HepG2 (cell line): Measurements from ENCODE around the gene PDCD10. TPM values are rescaled to one million over a fixed set of nuclear protein-coding genes. Genes with fewer than 3 reads are reported as not detected.

Experiments
- ATAC-seq: fragments of 200-7000 bp; cut with Tn5 transposase; 3 replicates; pipeline ENCODE4 v1.9.1; 2020; ENCODE audit warnings: mild to moderate bottlenecking, moderate library complexity
- BruUV-seq: library from RNA; stranded (reverse); fragments of 400-500 nt; replicated peaks from 2 replicates; lab custom pipeline; 2021; lab: Mats Ljungman, UMichigan
- CTCF ChIA-PET: fragments of 300-600 bp; formaldehyde crosslinking; extraction: SDS; loops from one replicate; lab custom pipeline; 2021; ENCODE audit warnings: low total read pairs, inconsistent platforms, low intra/inter-chr PET ratio; lab: Yijun Ruan, JAX
- POLR2A ChIA-PET: fragments of 350-600 bp; sonication (Branson Sonifier 250); formaldehyde crosslinking; loops from one replicate; lab custom pipeline; 2020; ENCODE audit warnings: antibody characterized with exemption, inconsistent platforms; lab: Yijun Ruan, JAX
- DNase-seq: peaks from one replicate; pipeline ENCODE4 v3.0.0-alpha.2; 2015; ENCODE audit warnings: low spot score
- FAIRE-seq: peaks from 3 replicates; lab custom pipeline; 2011; peaks lifted over from hg19 to GRCh38; lab: Jason Lieb, UNC
- H2AFZ ChIP-seq: one replicate; pipeline ENCODE4 v1.6.1; 2011; ENCODE audit warnings: low read length, inconsistent platforms
- H3K27ac ChIP-seq: fragments of 300-600 bp; 3 replicates; pipeline ENCODE4 v1.8.0; 2011; ENCODE audit warnings: mixed run types, mild to moderate bottlenecking, mixed read lengths, low read length, inconsistent platforms; ENCODE audit not compliant: insufficient read depth; ENCODE audit errors: extremely low read length
- H3K27me3 ChIP-seq, 2 experiments: fragments of 200-600 bp in 1 of 2; 2 replicates in 1 of 2; 3 replicates in 1 of 2; pipeline versions ENCODE4 v1.6.0 to v1.8.0; 2011; ENCODE audit warnings: low read length in 2 of 2, mild to moderate bottlenecking in 2 of 2, moderate library complexity in 2 of 2, inconsistent platforms in 1 of 2; ENCODE audit not compliant: insufficient read depth in 2 of 2, control insufficient read depth in 1 of 2
- H3K36me3 ChIP-seq, 2 experiments: fragments of 200-600 bp in 1 of 2; replicated peaks in 1 of 2; 2 replicates in 1 of 2; 3 replicates in 1 of 2; pipeline versions ENCODE4 v1.5.1 to v1.8.0; 2011; ENCODE audit warnings: low read length in 2 of 2, inconsistent platforms in 1 of 2; ENCODE audit not compliant: insufficient read depth in 2 of 2, control insufficient read depth in 1 of 2
- H3K4me1 ChIP-seq: 2 replicates; pipeline ENCODE4 v1.5.1; 2012; ENCODE audit warnings: low read length, inconsistent platforms; ENCODE audit not compliant: insufficient read depth
- H3K4me2 ChIP-seq: 2 replicates; pipeline ENCODE4 v1.6.0; 2011; ENCODE audit warnings: low read depth, low read length, inconsistent platforms
- H3K4me3 ChIP-seq, 3 experiments: fragments of 200-600 bp in 1 of 3; sonication (generic), shearing (Covaris generic) in 1 of 3; replicated peaks in 1 of 3; 2 replicates each; pipeline ENCODE4 v1.5.1; 2011 to 2016; ENCODE audit warnings: low read length in 3 of 3, inconsistent platforms in 2 of 3, low read depth in 2 of 3, mild to moderate bottlenecking in 2 of 3, control low read depth in 1 of 3, mixed read lengths in 1 of 3; ENCODE audit not compliant: insufficient read depth in 1 of 3
- H3K79me2 ChIP-seq: one replicate; pipeline ENCODE4 v1.6.1; 2011; ENCODE audit warnings: low read length, inconsistent platforms; ENCODE audit not compliant: insufficient read depth
- H3K9ac ChIP-seq: 2 replicates; pipeline ENCODE4 v1.6.0; 2011; ENCODE audit warnings: mild to moderate bottlenecking, low read depth, low read length, inconsistent platforms; ENCODE audit not compliant: insufficient read depth
- H3K9me3 ChIP-seq: 2 replicates; pipeline ENCODE4 v1.5.1; 2012; ENCODE audit warnings: mild to moderate bottlenecking, low read length
- H4K20me1 ChIP-seq: 2 replicates; pipeline ENCODE4 v1.6.0; 2011; ENCODE audit warnings: inconsistent platforms, mild to moderate bottlenecking, low read length, moderate library complexity; ENCODE audit not compliant: insufficient read depth
- DMTF1 ChIP-seq: sonication (generic); formaldehyde crosslinking; IDR thresholded peaks from 2 replicates; pipeline ENCODE4 v1.4.0; 2020; ENCODE audit warnings: mild to moderate bottlenecking, missing genetic modification reagents
- DNMT1 ChIP-seq: sonication (generic); formaldehyde crosslinking; IDR thresholded peaks from 2 replicates; pipeline ENCODE4 v1.5.1; 2020; ENCODE audit warnings: mild to moderate bottlenecking, missing genetic modification reagents
- NFE2 ChIP-seq: sonication (generic); formaldehyde crosslinking; IDR thresholded peaks from 2 replicates; pipeline ENCODE4 v1.4.0; 2020; ENCODE audit warnings: missing genetic modification reagents
- RNF2 ChIP-seq: fragments of 450-650 bp; conservative IDR thresholded peaks from 2 replicates; pipeline ENCODE4 v1.6.1; 2016; ENCODE audit warnings: low read depth
- SATB2 ChIP-seq: sonication (generic); formaldehyde crosslinking; IDR thresholded peaks from 2 replicates; pipeline ENCODE4 v1.5.0; 2020; ENCODE audit warnings: missing genetic modification reagents
- STAT5B ChIP-seq: sonication (generic); formaldehyde crosslinking; IDR thresholded peaks from 2 replicates; pipeline ENCODE4 v1.4.0; 2020; ENCODE audit warnings: missing genetic modification reagents
- THAP8 ChIP-seq: sonication (generic); formaldehyde crosslinking; IDR thresholded peaks from 2 replicates; pipeline ENCODE4 v1.5.1; 2020; ENCODE audit warnings: missing genetic modification reagents, mild to moderate bottlenecking, borderline replicate concordance
- ZBED4 ChIP-seq: sonication (generic); formaldehyde crosslinking; IDR thresholded peaks from 2 replicates; pipeline ENCODE4 v1.4.0; 2020; ENCODE audit warnings: missing genetic modification reagents, borderline replicate concordance
- ZNF337 ChIP-seq: sonication (generic); formaldehyde crosslinking; IDR thresholded peaks from 2 replicates; pipeline ENCODE4 v1.5.1; 2020; ENCODE audit warnings: missing genetic modification reagents, low read depth, mild to moderate bottlenecking, borderline replicate concordance
- ZNF468 ChIP-seq: sonication (generic); formaldehyde crosslinking; IDR thresholded peaks from 2 replicates; pipeline ENCODE4 v1.8.0; 2022; ENCODE audit warnings: mild to moderate bottlenecking, moderate library complexity, missing genetic modification reagents
- whole genome bisulfite sequencing: methylation state at CpG from one replicate; pipeline ENCODE4 v1.1.6; 2017; ENCODE audit warnings: low lambda C conversion rate; 5-methylcytosine and 5-hydroxymethylcytosine counted together
- in situ Hi-C: cut with HindIII; loops from 2 replicates; pipeline ENCODE4 v1.10.0; 2017; ENCODE audit warnings: low pct_unique_long_range_greater_than_20kb; ENCODE audit not compliant: extremely low pct_ligation_motif_present
- intact Hi-C: fragments of 100-400 bp; cut with micrococcal nuclease; formaldehyde crosslinking; loops from one replicate; pipeline ENCODE4 v1.10.0; 2022; ENCODE audit not compliant: unreplicated experiment
- polyA plus RNA-seq, 8 experiments: library from polyadenylated mRNA; depleted of rRNA in 3 of 8; stranded (reverse) in 7 of 8; unstranded in 1 of 8; fragments of >200 nt; fragmentation: Illumina TruSeq in 4 of 8; extraction: Trizol in 4 of 8; gene quantifications; 2 replicates each; pipeline versions ENCODE4 v1.2.1 to v1.2.3, GENCODE V29; 2011 to 2016; ENCODE audit warnings: low read depth in 4 of 8, missing spikeins in 1 of 8, mixed read lengths in 1 of 8; ENCODE audit not compliant: insufficient read depth in 1 of 8
- total RNA-seq, 5 experiments: library from RNA; depleted of rRNA; stranded (reverse); fragments of >200 nt; fragmentation: Illumina TruSeq; extraction: Trizol; gene quantifications; 2 replicates each; pipeline ENCODE4 v1.2.3, GENCODE V29; 2016; ENCODE audit warnings: low read depth in 1 of 5

The PDCD10 gene
- total and polyA plus RNA-seq, 2 of the 13 experiments (the other 11 are each of a cell fraction or from before 2014, with no cell fraction given), result 48.5 to 53.9 TPM

GRCh38 chr3:167691366-167691765 lies 43.3 kb downstream of the PDCD10 start:
- Histone ChIP-seq H2AFZ (no peak overlapping the region), H3K4me1 (no peaks in the 10 kb centered on the region), H3K27me3 (no peaks in the 10 kb centered on the region), H3K36me3 (peaks cover 3 to 37% of the 10 kb centered on the region in 2 experiments; a peak in 4 of 5 replicates), H3K9me3 (no peaks in the 10 kb centered on the region), H3K9ac (no peak overlapping the region), H3K4me2 (no peak overlapping the region), H3K4me3 (no peak overlapping the region), H3K27ac (no peak overlapping the region), H4K20me1 (no peaks in the 10 kb centered on the region), H3K79me2 (no peaks in the 10 kb centered on the region)
- FAIRE-seq (no peak), ATAC-seq (no peak), DNase-seq (no peak)
- no TSS peak for BruUV-seq
- intact Hi-C loops, result no loop called here
- POLR2A ChIA-PET, result no interaction called here
- WGBS, result 96% methylated on average over 3 of the region's 3 CpGs
- in situ Hi-C loops, result loop anchor here (25.0 kb wide), 1 partner anchor 279 kb away; no protein-coding TSS in a partner anchor
- no peak for TF ChIP-seq NFE2 (CRISPR knock-in tag)
- no peak for TF ChIP-seq ZNF337 (CRISPR knock-in tag)
- no peak for TF ChIP-seq ZNF468 (CRISPR knock-in tag)
- TF ChIP-seq SATB2 (CRISPR knock-in tag), result no peak
- TF ChIP-seq STAT5B (CRISPR knock-in tag), result no peak
- no peak for TF ChIP-seq DMTF1 (CRISPR knock-in tag)
- no peak for TF ChIP-seq ZBED4 (CRISPR knock-in tag)
- no peak for TF ChIP-seq DNMT1 (CRISPR knock-in tag)
- no peak for TF ChIP-seq THAP8
- no peak for TF ChIP-seq RNF2
- CTCF ChIA-PET, result no interaction called here
